ENCODE data around the gene ZFYVE28. TPM values are rescaled to one million over a fixed set of nuclear protein-coding genes. Genes with fewer than 3 reads are reported as not detected.

ZFYVE28 gene
- total and polyA plus RNA-seq, 2 of the 8 experiments (the other 6 are each of a cell fraction or from before 2014, with no cell fraction given), result 1.7 to 4.9 TPM

DNA sequence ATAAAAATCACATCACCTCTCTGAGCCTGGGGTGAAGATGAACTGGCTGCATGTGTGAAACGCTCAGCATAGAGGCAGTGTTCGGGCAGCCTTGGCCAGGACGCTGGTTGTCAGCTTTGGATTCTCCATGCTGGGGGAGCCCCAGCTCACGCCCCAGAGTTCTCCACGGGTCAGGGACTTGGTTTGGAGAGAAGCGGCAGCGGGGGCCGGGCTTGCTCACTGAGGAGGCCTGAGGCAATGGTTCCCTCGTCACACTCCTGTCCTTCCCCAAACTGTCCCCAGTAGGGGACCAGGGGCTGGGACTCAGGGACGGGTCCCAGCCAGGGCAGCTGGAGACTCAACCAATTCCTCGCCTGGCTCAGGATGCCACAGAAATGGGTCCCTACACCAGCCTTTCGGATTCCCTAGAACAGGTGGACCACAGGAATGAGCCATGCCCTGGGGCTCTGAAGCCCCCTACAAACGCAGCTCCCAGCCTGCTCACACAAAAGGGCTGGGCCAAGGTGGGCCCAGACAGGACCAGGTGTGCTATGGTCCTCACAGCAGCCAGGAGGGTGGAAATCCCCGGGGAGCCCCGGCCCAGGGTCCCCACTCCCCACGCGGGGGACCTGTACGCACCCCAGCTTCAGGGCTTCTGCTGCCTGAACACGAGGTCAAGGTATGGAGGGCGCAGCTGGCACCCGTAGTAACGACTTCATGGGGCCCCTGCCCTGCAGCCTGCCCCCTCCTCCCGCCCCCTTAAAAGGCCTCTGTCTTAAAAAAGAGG is 157.9 kb downstream of the ZFYVE28 start:
- Histone ChIP-seq H3K4me2 (ENCODE audit: insufficient read depth in 1 of 2, low read depth in 2 of 2, low read length in 2 of 2) (peak overlapping the region; percentile 51 to 77), H2AFZ (ENCODE audit: low read length) (no peak overlapping the region)
- FAIRE-seq, result no peak
- TF ChIP-seq, protein P1, sequence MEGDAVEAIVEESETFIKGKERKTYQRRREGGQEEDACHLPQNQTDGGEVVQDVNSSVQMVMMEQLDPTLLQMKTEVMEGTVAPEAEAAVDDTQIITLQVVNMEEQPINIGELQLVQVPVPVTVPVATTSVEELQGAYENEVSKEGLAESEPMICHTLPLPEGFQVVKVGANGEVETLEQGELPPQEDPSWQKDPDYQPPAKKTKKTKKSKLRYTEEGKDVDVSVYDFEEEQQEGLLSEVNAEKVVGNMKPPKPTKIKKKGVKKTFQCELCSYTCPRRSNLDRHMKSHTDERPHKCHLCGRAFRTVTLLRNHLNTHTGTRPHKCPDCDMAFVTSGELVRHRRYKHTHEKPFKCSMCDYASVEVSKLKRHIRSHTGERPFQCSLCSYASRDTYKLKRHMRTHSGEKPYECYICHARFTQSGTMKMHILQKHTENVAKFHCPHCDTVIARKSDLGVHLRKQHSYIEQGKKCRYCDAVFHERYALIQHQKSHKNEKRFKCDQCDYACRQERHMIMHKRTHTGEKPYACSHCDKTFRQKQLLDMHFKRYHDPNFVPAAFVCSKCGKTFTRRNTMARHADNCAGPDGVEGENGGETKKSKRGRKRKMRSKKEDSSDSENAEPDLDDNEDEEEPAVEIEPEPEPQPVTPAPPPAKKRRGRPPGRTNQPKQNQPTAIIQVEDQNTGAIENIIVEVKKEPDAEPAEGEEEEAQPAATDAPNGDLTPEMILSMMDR (IDR thresholded peaks at IDR 0.05; ENCODE audit: control extremely low read depth in 1 of 3, insufficient read depth in 1 of 3, low read depth in 1 of 3, low read length in 3 of 3), result no peak
- TF ChIP-seq, protein P2, sequence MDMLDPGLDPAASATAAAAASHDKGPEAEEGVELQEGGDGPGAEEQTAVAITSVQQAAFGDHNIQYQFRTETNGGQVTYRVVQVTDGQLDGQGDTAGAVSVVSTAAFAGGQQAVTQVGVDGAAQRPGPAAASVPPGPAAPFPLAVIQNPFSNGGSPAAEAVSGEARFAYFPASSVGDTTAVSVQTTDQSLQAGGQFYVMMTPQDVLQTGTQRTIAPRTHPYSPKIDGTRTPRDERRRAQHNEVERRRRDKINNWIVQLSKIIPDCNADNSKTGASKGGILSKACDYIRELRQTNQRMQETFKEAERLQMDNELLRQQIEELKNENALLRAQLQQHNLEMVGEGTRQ (IDR thresholded peaks at IDR 0.05; ENCODE audit: low read length), result no peak
- TF ChIP-seq EZH2 (IDR thresholded peaks at IDR 0.05; ENCODE audit: low read depth, low read length, severe bottlenecking) (no peak), SP1 (IDR thresholded peaks at IDR 0.05; ENCODE audit: low read depth, low read length) (no peak), MAFK (IDR thresholded peaks at IDR 0.05; ENCODE audit: low read depth, low read length) (no peak), ZNF274 (IDR thresholded peaks at IDR 0.05; ENCODE audit: borderline replicate concordance, extremely low read depth, low read length) (no peak), TEAD4 (IDR thresholded peaks at IDR 0.05; ENCODE audit: low read depth, low read length) (no peak), YY1 (IDR thresholded peaks at IDR 0.05; ENCODE audit: low read depth, low read length) (no peak), CREB1 (IDR thresholded peaks at IDR 0.05) (no peak)

More for the DNA sequence above, 157.9 kb downstream of the ZFYVE28 start:
- Histone ChIP-seq H3K4me3 (ENCODE audit: extremely low read depth in 1 of 4, insufficient read depth in 2 of 4, low read depth in 3 of 4, low read length in 4 of 4) (peak overlapping the region; percentile 51 to 89 (median 59)), H2BK12ac (ENCODE audit: low read depth, low read length) (no peak overlapping the region), H3K79me2 (ENCODE audit: control insufficient read depth in 1 of 2, insufficient read depth in 2 of 2, low read length in 2 of 2) (no peaks in the 10 kb centered on the region), H2AK5ac (ENCODE audit: low read depth, low read length) (0 out of 2 replicates have a peak overlapping the region, but pooled peaks have one; percentile 20), H4K91ac (replicated peaks; ENCODE audit: insufficient read length, low read length) (no peak overlapping the region), H2BK20ac (ENCODE audit: low read length) (no peak overlapping the region), H3K18ac (ENCODE audit: extremely low read depth, low read length) (no peak overlapping the region; the same call in 1 of the 2 replicates), H3K14ac (ENCODE audit: insufficient read length) (no peak overlapping the region), H2BK15ac (ENCODE audit: low read length) (no peak overlapping the region), H3K79me1 (ENCODE audit: low read depth, low read length) (no peaks in the 10 kb centered on the region), H3K56ac (replicated peaks; ENCODE audit: insufficient read length, low read depth, low read length) (no peak overlapping the region), H3K23ac (ENCODE audit: insufficient read length) (no peak overlapping the region), H3K4me1 (replicated peaks in 1 of 4; ENCODE audit: control insufficient read depth in 3 of 4, insufficient read depth in 4 of 4, low read length in 3 of 4) (peaks cover 0 to 9% (median 4%) of the 10 kb centered on the region in 4 experiments; a peak in 5 of 7 replicates), H4K5ac (ENCODE audit: insufficient read length, low read depth, low read length) (no peak overlapping the region), H3K9ac (replicated peaks in 1 of 4; ENCODE audit: extremely low read depth in 1 of 4, low read depth in 3 of 4, low read length in 3 of 4) (peak overlapping the region in 2 of 4 experiments; percentile 13 to 28; a peak in 1 of 7 replicates), H3K4ac (replicated peaks; ENCODE audit: insufficient read length, low read depth, low read length) (no peak overlapping the region), H4K8ac (ENCODE audit: extremely low read depth, insufficient read depth, low read length) (peak overlapping the region; percentile 65; the same call in 1 of the 2 replicates), H4K20me1 (replicated peaks in 1 of 2; ENCODE audit: control insufficient read depth in 1 of 2, insufficient read depth in 2 of 2, low read length in 2 of 2) (peaks cover 0 to 6% of the 10 kb centered on the region in 2 experiments), H3K36me3 (ENCODE audit: control insufficient read depth in 2 of 4, insufficient read depth in 4 of 4, low read length in 3 of 4) (no peaks in the 10 kb centered on the region; a peak in 1 of 8 replicates), H3K27me3 (replicated peaks in 1 of 4; ENCODE audit: control insufficient read depth in 3 of 4, extremely low read depth in 1 of 4, insufficient read depth in 3 of 4, low read length in 3 of 4) (no peaks in the 10 kb centered on the region), H2BK120ac (replicated peaks; ENCODE audit: low read depth, low read length) (no peak overlapping the region), H3K27ac (ENCODE audit: low read depth, low read length) (no peak overlapping the region), H3K23me2 (ENCODE audit: low read depth, low read length) (peaks cover 10% of the 10 kb centered on the region; the same call in 1 of the 2 replicates), H3K9me3 (ENCODE audit: insufficient read depth in 2 of 2, low read depth in 1 of 2, low read length in 1 of 2) (no peaks in the 10 kb centered on the region), H2BK5ac (ENCODE audit: low read depth, low read length) (no peak overlapping the region)
- ChIA-PET POLR2A (ENCODE audit: partially characterized antibody) (interaction anchor here (1.0 kb wide), 1 partner anchor 15 kb away, joined by 3 read pairs; no protein-coding TSS in a partner anchor), CTCF (ENCODE audit: partially characterized antibody) (no interaction called here)
- DNase-seq (ENCODE audit: low read depth in 1 of 2, low spot score in 2 of 2), result no peak
- 77% methylated on average over 21 of the region's 23 CpGs; no CpG with 5 or more reads in 1 of the 2 experiments for WGBS, 2 experiments (ENCODE audit: extremely low coverage in 1 of 2, insufficient coverage in 1 of 2, insufficient read length in 1 of 2, insufficient replicate concordance in 2 of 2, low coverage in 1 of 2, low lambda C conversion rate in 2 of 2, missing lambda C conversion rate in 1 of 2)

Measured in H1 (cell line).